Inflammatory macrophage (primary cell): ENCODE results near the gene ZNF280C.
"Not testable (repeated sequence)": the region's sequence is repeated elsewhere in the genome, so short reads cannot be mapped to it uniquely, and the experiment has no call there.

Experiments used
- DNase-seq, 2 donors: peaks; one replicate each; pipeline ENCODE4 v3.0.0-alpha.2; 2020 to 2022
- total RNA-seq, 18 experiments: gene quantifications; one replicate each; lab custom pipeline; 2026; ENCODE audit warnings: mixed read lengths in 6 of 18, inconsistent platforms in 2 of 18; lab: John Stamatoyannopoulos, UW

Gene ZNF280C
- total RNA-seq: 1.7 to 10.0 (median 5.2) reads per million in 18 experiments

GRCh38 chrX:130268449-130269170, at the start of gene ZNF280C:
ZNF280C (minus strand) TSS chrX:130268899; CDS start chrX:130260449, 8,450 bp downstream.
- peak; percentile 92 to 93 for DNase-seq

GRCh38 chrX:130304587-130305368, 36.1 kb upstream of the ZNF280C start:
- no peak for DNase-seq

GRCh38 chrX:130301977-130302376, 33.3 kb upstream of the ZNF280C start:
- DNase-seq: no peak

- no peak for DNase-seq
Observed at GRCh38 chrX:130301405-130301804, 32.7 kb upstream of the ZNF280C start.

GRCh38 chrX:130300010-130300282, 31.2 kb upstream of the ZNF280C start:
- DNase-seq: no peak

- DNase-seq: no peak
Observed at GRCh38 chrX:130299279-130300009, 30.7 kb upstream of the ZNF280C start.

GRCh38 chrX:130296743-130297142, 28.0 kb upstream of the ZNF280C start:
- no peak for DNase-seq

GRCh38 chrX:130296297-130296678, 27.6 kb upstream of the ZNF280C start:
- DNase-seq: no peak

GRCh38 chrX:130295519-130296296, 27.0 kb upstream of the ZNF280C start:
- DNase-seq: no peak

GRCh38 chrX:130287071-130287770, 18.5 kb upstream of the ZNF280C start:
- DNase-seq: no peak

- no peak for DNase-seq
Observed at GRCh38 chrX:130285710-130286109, 17.0 kb upstream of the ZNF280C start.

- DNase-seq: no peak
Observed at GRCh38 chrX:130285069-130285620, 16.4 kb upstream of the ZNF280C start.

GRCh38 chrX:130282151-130282550, 13.5 kb upstream of the ZNF280C start:
- DNase-seq: no peak

GRCh38 chrX:130280901-130281300, 12.2 kb upstream of the ZNF280C start:
- no peak for DNase-seq

- DNase-seq: not testable (repeated sequence)
Observed at GRCh38 chrX:130272253-130272652, 3.6 kb upstream of the ZNF280C start.

GRCh38 chrX:130269391-130269790, 692 bp upstream of the ZNF280C start:
- not testable (repeated sequence) for DNase-seq

GRCh38 chrX:130267956-130268448, 697 bp downstream of the ZNF280C start:
- no peak for DNase-seq

- DNase-seq: no peak
Observed at GRCh38 chrX:130264573-130264972, 4.1 kb downstream of the ZNF280C start.

- DNase-seq: no peak
Observed at GRCh38 chrX:130263016-130263415, 5.7 kb downstream of the ZNF280C start.

- DNase-seq: no peak
Observed at GRCh38 chrX:130262231-130262630, 6.5 kb downstream of the ZNF280C start.

- no peak for DNase-seq
Observed at GRCh38 chrX:130261296-130261893, 7.3 kb downstream of the ZNF280C start.
